GM10266 (cell line): Measurements from ENCODE around the gene DIAPH2.

Experiments used
- DNase-seq: peaks from one replicate; pipeline ENCODE4 v3.0.0; 2012; ENCODE audit errors: extremely low spot score
- TF ChIP-seq, protein P1 (sequence below): IDR thresholded peaks from 2 replicates; pipeline ENCODE4 v1.5.1; 2012; ENCODE audit warnings: mild to moderate bottlenecking, low read depth; ENCODE audit not compliant: control insufficient read depth, insufficient read depth; ENCODE audit errors: missing control alignments

The DIAPH2 gene

DNA sequence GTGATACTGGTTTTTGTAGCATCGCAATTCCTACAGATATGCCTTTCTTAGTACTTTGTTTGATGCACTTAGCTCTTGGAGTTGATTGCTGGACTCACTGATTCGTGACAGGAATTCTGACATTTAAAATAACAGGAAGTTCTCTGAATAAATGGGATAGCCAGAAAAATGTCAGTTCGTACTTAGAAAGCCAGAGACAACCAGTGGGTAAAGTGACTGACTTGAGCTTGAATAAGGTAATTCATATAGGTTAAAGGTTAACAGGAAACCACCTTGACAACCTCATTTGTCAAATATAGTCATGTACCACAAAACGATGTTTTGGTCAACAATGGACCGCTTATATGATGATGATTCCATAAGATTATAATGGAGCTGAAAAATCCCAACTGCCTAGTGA is 380.4 kb downstream of the DIAPH2 start:
- TF ChIP-seq, protein P1, sequence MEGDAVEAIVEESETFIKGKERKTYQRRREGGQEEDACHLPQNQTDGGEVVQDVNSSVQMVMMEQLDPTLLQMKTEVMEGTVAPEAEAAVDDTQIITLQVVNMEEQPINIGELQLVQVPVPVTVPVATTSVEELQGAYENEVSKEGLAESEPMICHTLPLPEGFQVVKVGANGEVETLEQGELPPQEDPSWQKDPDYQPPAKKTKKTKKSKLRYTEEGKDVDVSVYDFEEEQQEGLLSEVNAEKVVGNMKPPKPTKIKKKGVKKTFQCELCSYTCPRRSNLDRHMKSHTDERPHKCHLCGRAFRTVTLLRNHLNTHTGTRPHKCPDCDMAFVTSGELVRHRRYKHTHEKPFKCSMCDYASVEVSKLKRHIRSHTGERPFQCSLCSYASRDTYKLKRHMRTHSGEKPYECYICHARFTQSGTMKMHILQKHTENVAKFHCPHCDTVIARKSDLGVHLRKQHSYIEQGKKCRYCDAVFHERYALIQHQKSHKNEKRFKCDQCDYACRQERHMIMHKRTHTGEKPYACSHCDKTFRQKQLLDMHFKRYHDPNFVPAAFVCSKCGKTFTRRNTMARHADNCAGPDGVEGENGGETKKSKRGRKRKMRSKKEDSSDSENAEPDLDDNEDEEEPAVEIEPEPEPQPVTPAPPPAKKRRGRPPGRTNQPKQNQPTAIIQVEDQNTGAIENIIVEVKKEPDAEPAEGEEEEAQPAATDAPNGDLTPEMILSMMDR: no peak
- DNase-seq: no peak

DNA sequence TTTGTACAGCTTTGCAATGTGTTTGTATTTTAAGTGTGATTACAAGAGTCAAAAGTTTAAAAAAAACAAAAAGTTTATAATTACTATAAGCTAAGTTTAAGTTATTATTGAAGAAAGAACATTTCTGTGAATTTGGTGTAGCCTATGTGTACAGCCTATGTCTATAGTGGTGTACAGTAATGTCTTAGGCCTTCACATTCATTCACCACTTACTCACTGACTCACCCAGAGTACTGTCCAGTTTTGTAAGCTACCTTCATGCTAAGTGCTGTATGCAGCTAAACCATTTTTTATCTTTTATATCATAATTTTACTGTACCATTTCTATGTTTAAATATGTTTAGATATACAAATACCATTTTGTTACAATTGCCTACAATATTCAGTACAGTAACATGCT is 381.3 kb downstream of the DIAPH2 start:
- DNase-seq: no peak

DNA sequence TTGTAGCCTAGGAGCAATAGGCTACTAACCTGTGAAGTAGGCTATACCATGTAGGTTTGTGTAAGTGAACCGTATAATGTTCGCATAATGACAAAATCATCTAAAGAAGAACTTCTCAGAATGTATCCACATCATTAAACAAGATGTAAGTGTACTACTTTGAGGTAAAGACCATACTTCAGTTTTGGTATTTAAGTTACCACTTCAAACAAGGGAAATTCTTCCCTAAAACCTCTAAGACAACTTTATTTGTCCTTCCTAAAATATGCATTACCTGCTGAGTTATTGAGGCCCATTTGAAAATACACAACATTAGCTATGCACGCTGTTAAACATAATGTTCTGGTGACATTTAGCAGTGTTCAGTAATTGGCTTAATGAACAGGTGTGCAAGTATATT is 381.7 kb downstream of the DIAPH2 start:
- TF ChIP-seq, protein P1: no peak
- DNase-seq: no peak

More for the DNA sequence above, 381.3 kb downstream of the DIAPH2 start:
- TF ChIP-seq, protein P1: no peak

DNA sequence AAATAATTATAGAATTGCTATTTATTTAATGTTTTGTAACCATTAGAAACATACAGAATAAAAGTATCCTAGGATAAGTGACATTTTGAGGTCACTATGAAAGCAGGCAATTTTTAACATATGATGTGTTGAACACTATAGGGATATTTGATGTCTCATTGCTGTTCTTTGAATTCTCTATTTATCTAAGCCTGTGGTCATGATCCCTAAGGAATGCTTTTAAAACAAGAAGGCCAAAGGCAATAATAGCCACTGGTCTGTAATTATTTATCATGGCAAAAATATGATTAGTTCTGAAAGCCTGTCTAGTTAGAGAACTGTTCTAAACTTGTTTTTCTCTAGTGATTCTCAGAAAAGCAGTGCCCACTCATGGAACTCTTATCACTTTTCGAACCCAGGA is 385.7 kb downstream of the DIAPH2 start:
- DNase-seq: no peak
- TF ChIP-seq, protein P1: no peak

DNA sequence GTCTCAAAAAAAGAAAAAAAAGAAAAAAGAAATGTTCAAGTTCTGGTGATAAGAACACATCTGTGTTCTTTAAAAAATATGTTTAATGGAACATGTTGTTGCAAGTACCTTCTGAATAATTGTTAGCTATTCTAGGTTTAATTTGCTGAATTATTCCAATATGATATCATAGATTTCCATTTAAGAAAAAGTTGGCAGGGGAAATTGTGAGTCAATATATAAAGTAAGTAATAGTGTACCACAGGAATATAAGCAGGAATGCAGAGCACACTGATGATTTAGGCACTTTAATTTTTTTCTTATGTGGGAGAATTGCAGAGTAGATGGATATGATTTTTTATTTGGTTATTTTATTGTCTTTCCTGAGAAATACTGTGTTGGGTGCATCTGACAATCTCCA is 389.8 kb downstream of the DIAPH2 start:
- DNase-seq: no peak
- TF ChIP-seq, protein P1: no peak

DNA sequence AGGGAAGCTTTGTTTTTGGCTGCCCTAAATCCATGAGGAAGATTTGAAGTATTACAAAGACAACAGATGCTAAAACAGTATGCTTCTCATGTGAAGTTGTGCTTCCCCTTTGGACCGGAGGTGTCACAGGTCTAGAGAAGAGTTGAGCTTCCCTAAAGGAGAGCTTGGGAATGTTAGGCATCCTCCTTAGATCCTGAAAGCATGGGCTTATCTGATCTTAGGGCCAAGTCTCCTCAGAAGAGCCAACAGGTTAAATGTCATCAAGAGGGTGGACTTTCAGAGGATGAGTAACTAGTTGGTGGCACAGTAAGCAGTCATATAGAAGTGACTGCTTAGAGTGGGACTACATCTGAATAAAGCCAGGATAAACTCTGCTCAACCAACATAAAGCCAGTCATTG is 404.5 kb downstream of the DIAPH2 start:
- TF ChIP-seq, protein P1: no peak
- DNase-seq: no peak

DNA sequence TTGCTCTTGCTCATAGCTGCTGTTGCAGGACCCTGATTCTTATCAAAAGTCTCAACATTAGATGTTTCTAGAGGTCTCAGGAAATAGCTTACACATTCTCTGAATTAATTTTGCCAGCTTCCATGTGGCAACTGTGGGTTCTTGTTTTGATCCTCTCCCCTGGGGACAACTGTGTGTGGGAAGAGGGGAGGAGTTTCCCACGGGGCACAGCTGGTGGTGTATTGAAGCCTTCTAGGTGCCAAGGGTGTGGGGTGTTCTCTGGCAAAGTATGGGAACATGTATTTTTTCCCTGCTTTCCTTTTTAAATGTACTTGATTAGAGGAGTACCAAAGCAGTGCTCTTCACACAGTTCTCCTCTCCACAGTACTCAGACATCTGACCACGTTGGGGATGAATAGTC is 411.7 kb downstream of the DIAPH2 start:
- no peak for DNase-seq
- TF ChIP-seq, protein P1: no peak
